Ureter (tissue), 1 donor: ENCODE results near the gene GTF2H4. TPM values are rescaled to one million over a fixed set of nuclear protein-coding genes. Genes with fewer than 3 reads are reported as not detected.
"Not testable (repeated sequence)": the region's sequence is repeated elsewhere in the genome, so short reads cannot be mapped to it uniquely, and the experiment has no call there.

ENCODE experiments used
- DNase-seq: peaks from one replicate; pipeline ENCODE4 v3.0.0-alpha.2; 2020; ENCODE audit warnings: low spot score
- total RNA-seq: library from RNA; stranded (reverse); gene quantifications from one replicate; pipeline ENCODE4 v1.2.4, GENCODE V29; 2023
- donor health status: DM: yes; HTN: yes; CAD: no.

Gene GTF2H4
- total RNA-seq, 1 donor from 2014 or later: 30.4 TPM

GRCh38 chr6:30924040-30924627 is 16.1 kb downstream of the GTF2H4 start:
- not testable (repeated sequence) for DNase-seq

DNA sequence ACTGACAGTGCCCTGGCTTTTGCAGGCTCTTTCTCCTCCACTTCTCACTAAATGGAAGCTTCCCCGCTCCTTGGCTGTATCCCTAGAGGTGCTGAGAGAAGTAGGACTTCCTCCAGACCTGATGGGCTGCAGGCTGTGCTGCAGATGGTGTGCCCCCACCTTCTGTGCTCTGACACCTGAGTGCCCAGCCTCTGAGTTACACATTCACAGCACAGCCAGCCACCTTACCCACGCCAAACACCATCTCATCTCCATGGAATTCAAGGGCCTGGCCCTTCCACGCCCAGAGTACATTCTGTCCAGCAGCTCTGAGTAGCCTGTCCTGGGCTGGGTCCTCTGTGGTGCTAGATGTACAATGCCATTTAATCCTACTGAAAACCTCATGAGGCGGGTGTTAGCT is 18.6 kb downstream of the GTF2H4 start:
- no peak for DNase-seq

DNA sequence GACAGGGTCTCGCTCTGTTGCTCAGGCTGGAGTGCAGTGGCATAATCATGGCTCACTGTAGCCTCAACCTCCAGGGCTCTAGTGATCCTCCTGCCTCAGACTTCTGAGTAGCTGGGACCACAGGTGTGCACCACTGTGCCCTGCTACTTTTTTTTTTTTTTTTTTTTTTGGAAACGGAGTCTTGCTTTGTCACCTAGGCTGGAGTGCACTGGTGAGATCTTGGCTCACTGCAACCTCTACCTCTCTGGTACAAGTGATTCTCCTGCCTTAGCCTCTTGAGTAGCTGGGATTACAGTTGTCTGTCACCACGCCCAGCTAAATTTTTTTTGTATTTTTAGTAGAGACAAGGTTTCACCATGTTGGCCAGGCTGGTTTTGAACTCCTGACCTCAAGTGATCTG is 19.1 kb downstream of the GTF2H4 start:
- not testable (repeated sequence) for DNase-seq

DNA sequence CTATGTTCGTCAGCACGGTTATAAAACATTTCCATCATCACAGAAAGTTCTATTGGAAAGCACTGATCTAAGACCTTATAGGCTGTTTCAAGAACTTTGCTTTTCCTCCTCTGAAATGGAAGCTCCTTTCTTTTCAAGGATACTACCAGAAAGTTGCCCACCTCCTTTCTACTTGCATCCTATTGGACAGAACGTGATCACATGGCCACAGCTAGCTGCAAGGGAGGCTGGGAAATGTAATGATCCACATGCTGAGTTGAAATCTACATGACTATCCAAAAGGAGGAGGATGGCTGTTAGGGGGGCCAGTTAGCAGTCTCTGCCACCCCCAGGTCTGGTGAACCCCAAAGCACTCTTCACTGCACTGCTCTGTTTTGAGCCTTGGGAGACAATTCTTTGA is 20.7 kb downstream of the GTF2H4 start:
- DNase-seq: no peak

GRCh38 chr6:30930506-30930905 is 22.5 kb downstream of the GTF2H4 start:
- no peak for DNase-seq

DNA sequence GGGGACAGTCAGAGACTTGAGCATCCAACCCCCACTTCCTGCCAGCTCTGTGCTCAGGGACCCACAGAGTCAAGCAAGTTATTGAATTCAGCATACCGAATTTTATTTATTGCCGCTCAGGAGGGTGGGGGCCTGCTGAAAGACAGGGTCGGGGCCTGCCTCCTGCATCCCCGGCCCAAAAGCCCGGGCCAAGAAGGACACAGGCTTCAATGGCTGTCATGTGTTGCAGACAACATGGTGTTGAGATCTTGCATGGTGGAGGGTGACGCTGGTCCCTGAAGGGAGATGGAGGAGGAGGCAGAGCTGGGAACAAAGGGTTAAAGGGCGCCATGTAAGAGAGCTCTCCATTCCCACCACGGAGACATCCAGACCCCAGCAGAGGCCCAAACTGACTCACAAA is 23.3 kb downstream of the GTF2H4 start:
- no peak for DNase-seq

- DNase-seq: no peak
Observed at GRCh38 chr6:30931969-30932645, 24.1 kb downstream of the GTF2H4 start, which contains the start of gene SFTA2. SFTA2 (minus strand) TSS chr6:30932170; CDS start chr6:30932096, 74 bp downstream.

- DNase-seq: no peak
Observed at GRCh38 chr6:30932665-30933365, 24.8 kb downstream of the GTF2H4 start.

DNA sequence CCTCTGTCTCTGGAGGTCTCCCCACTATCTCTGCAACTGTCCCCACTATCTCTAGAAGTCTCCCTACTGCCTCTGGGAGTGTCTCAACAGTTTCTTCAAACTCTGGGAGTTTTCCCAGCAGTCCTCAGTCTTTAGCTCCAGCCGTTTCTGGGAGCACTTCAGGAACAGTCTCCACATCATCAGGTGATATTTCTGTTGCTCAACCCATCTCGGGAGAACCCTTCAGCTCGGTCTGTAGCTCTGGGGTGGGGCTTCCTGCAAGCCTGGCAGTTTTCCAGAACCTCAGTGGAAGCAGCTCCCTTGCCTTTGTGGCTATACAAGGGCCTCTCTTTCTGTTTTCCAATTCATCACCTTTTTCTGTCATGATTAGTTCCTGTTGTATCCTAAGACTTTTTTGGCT is 27.0 kb downstream of the GTF2H4 start:
- DNase-seq: no peak

DNA sequence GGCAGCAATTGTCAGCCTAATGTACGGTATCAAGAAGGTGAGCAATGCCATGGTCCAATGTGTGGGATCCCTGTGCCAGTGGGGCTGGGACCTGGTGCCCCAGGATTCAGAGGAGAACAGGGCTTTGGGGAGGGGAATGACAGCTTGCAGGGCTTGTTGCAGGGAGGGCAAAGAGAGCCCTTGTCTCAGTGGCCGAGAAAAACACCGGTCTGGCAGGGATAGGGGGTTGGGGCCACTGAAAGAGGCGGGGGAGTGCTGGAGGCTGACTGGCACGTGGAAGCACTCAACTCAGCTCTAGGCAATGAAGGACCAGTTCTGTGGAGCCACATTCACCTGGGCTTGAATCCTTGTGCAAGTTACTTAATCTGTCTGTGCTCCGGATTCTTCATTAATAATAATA is 29.3 kb downstream of the GTF2H4 start:
- DNase-seq: no peak

- no peak for DNase-seq
Observed at GRCh38 chr6:30938730-30939129, 30.7 kb downstream of the GTF2H4 start.

DNA sequence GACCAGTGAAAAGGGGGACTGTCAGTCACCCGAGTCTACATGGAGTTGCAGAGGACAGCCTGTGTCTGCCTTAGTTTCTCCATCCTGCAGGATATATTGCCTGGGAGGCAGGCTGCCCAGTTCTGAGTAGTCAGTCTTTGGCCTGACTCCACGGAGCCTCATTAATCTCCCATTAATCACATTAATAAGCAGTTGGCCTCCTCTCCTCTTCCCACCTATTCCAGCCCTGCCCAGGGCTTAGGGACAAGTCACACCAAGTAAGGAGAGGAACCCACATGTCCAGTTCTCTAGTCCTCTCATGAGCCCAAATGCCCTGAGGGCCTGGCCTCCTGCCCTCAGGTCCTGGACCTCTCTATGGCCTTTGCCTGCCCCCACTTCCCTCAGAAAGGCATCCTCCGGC is 31.5 kb downstream of the GTF2H4 start:
- DNase-seq: no peak

GRCh38 chr6:30940361-30940986 is 32.5 kb downstream of the GTF2H4 start, which contains the start of gene MUCL3:
MUCL3 (plus strand) TSS chr6:30940973; CDS start chr6:30941000, 27 bp downstream.
- DNase-seq: no peak

- peak; percentile 82 for DNase-seq
Observed at GRCh38 chr6:30942338-30943060, 34.5 kb downstream of the GTF2H4 start.

- no peak for DNase-seq
Observed at GRCh38 chr6:30944051-30944450, 36.0 kb downstream of the GTF2H4 start.

DNA sequence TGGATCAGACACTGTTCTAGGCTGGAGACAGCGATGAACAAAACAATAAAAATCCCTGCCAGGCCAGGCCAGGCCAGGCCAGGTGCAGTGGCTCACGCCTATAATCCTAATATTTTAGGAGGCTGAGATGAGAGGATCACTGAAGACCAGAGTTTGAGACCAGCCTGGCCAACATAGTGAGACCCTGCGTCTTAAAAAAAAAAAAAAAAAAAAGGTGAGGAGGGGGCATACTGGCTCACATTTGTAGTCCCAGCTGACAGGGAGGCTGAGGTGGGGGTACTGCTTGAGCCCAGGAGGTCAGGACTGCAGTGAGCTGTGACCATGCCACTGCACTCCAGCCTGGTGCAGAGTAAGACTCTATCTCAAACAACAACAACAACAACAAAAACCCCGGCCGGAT is 37.3 kb downstream of the GTF2H4 start:
- no peak for DNase-seq

GRCh38 chr6:30947231-30947630 is 39.2 kb downstream of the GTF2H4 start:
- no peak for DNase-seq

- no peak for DNase-seq
Observed at GRCh38 chr6:30948811-30949210, 40.8 kb downstream of the GTF2H4 start.

- no peak for DNase-seq
Observed at GRCh38 chr6:30951907-30952469, 44.0 kb downstream of the GTF2H4 start.

- DNase-seq: no peak
Observed at GRCh38 chr6:30954631-30955366, 46.8 kb downstream of the GTF2H4 start.
